ENCODE measurements around the gene OTOF. TPM values are rescaled to one million over a fixed set of nuclear protein-coding genes. Genes with fewer than 3 reads are reported as not detected.

Gene OTOF
- total RNA-seq, 1 donor from 2014 or later = 0.47 TPM

DNA sequence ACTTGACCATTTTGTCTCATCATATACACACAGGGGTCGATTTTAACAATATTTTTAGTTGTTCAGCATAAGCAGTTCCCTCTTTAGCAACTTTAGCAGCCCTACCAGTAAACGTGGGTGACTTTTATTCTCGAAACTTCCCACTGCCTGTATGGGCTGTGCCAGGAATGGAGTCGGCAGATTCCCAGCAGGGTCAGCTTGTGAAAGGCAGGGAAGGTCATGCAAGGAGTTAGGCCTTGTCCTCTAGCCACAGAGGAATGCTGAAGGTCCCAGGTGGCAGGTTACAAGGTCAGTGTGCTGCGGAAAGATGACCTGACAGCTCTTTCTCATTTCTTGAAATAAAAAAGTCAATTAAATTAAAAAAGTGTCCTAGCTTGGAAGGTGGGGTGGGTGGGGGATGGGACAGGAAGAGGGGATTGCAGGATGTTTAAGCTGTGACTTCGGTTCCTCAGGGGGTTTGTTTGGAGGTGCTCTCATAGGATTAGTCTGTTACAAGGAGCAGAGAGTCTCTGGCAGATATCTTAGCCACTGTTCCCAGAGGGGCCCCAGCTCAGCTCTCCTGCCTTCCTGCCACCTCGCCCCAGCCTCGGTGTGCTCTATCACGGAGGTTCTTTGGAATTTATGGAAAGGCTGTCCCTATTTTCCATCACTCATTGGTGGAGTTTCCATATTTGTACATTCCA is 54.8 kb downstream of the OTOF start:
- no peak for DNase-seq
- Mint-ChIP-seq H3K27me3 (ENCODE audit: unreplicated experiment) (peaks cover 1% of the 10 kb centered on the region), H3K27ac (ENCODE audit: unreplicated experiment) (no peak overlapping the region), H3K4me3 (ENCODE audit: unreplicated experiment) (no peak overlapping the region), H3K9me3 (ENCODE audit: unreplicated experiment) (peaks cover under 1% of the 10 kb centered on the region), H3K36me3 (ENCODE audit: unreplicated experiment) (no peaks in the 10 kb centered on the region), H3K4me1 (ENCODE audit: low read depth, unreplicated experiment) (peaks cover 2% of the 10 kb centered on the region)
- TF ChIP-seq, protein P1, sequence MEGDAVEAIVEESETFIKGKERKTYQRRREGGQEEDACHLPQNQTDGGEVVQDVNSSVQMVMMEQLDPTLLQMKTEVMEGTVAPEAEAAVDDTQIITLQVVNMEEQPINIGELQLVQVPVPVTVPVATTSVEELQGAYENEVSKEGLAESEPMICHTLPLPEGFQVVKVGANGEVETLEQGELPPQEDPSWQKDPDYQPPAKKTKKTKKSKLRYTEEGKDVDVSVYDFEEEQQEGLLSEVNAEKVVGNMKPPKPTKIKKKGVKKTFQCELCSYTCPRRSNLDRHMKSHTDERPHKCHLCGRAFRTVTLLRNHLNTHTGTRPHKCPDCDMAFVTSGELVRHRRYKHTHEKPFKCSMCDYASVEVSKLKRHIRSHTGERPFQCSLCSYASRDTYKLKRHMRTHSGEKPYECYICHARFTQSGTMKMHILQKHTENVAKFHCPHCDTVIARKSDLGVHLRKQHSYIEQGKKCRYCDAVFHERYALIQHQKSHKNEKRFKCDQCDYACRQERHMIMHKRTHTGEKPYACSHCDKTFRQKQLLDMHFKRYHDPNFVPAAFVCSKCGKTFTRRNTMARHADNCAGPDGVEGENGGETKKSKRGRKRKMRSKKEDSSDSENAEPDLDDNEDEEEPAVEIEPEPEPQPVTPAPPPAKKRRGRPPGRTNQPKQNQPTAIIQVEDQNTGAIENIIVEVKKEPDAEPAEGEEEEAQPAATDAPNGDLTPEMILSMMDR (IDR thresholded peaks at IDR 0.05; ENCODE audit: partially characterized antibody, unreplicated experiment) = no peak

DNA sequence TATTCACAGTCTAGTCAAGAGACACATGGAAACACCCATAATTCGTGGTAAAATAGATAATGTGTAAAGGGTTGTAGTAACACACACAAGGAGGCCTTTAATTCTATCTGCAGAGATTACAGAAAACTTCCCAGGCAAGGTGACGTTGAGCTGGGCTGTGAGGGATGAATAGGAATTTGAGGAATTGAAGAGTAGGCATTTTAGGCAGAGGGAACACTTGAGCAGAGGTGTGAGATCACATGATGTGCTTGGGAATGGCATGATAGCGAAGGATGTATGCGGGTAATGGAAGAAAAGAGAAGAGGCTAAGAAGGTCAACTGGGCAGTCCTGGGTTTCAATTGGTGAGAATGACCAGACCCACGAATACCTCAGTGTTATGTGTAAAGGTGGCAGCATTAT is 56.0 kb downstream of the OTOF start:
- Mint-ChIP-seq H3K9me3 (ENCODE audit: unreplicated experiment) (peaks cover 2% of the 10 kb centered on the region), H3K36me3 (ENCODE audit: unreplicated experiment) (no peaks in the 10 kb centered on the region), H3K27me3 (ENCODE audit: unreplicated experiment) (peaks cover 1% of the 10 kb centered on the region), H3K4me1 (ENCODE audit: low read depth, unreplicated experiment) (peaks cover 4% of the 10 kb centered on the region), H3K27ac (ENCODE audit: unreplicated experiment) (no peak overlapping the region), H3K4me3 (ENCODE audit: unreplicated experiment) (no peak overlapping the region)
- TF ChIP-seq, protein P1 (IDR thresholded peaks at IDR 0.05; ENCODE audit: partially characterized antibody, unreplicated experiment) = no peak
- no peak for DNase-seq

DNA sequence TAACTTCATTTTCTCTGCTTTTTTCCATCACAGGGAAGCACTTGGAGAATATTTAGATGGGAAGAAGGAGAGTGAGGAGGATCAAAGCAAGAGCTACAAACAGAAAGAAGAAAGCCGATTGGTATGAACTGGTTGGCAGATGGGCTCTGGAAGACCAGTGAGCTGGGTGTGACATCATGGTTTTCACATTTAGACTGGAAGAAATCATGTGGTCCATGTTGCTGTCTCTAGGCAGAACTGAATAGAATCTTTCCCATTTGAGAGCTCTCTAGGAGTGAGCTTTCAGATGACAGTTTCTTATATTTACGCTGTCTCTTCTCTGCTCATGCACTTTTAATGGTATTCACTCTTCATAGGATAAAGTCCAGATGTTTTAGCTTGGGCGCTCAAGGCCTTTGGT is 63.6 kb downstream of the OTOF start:
- Mint-ChIP-seq H3K36me3 (ENCODE audit: unreplicated experiment) (no peaks in the 10 kb centered on the region), H3K4me1 (ENCODE audit: low read depth, unreplicated experiment) (peaks cover 11% of the 10 kb centered on the region)

DNA sequence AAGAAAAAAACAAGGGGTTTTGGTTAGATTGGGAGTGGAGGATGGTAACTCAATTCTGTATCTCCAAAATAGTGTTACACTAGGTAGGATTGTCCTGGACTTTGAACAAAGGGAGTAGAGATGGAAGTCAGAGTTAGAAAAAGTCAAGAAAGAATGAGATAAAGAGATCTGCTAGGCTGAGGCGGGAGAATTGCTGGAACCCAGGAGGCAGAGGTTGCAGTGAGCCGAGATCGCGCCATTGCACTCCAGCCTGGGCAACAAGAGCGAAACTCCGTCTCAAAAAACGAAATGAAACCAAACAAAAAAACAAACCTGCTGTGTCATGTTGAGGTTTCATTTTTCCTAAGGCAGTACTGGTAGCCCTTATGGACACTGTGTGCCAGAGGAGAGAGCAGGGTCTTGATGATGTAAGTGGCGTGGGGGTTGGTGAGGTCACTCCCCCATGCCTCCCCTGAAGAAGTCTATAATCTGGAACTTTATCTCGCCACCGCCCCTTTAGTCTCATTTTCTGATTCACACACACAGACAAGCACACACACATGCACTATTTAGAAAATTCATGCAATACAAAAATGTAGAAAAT is 65.7 kb downstream of the OTOF start:
- H3K27me3 Mint-ChIP-seq (ENCODE audit: unreplicated experiment) = no peaks in the 10 kb centered on the region
- no peak for DNase-seq
- H3K9me3 Mint-ChIP-seq (ENCODE audit: unreplicated experiment) = no peaks in the 10 kb centered on the region
- no peaks in the 10 kb centered on the region for H3K36me3 Mint-ChIP-seq (ENCODE audit: unreplicated experiment)
- TF ChIP-seq, protein P1 (IDR thresholded peaks at IDR 0.05; ENCODE audit: partially characterized antibody, unreplicated experiment) = no peak
- H3K4me3 Mint-ChIP-seq (ENCODE audit: unreplicated experiment) = no peak overlapping the region
- peaks cover 7% of the 10 kb centered on the region for H3K4me1 Mint-ChIP-seq (ENCODE audit: low read depth, unreplicated experiment)
- H3K27ac Mint-ChIP-seq (ENCODE audit: unreplicated experiment) = no peak overlapping the region

More for the DNA sequence above, 63.6 kb downstream of the OTOF start:
- H3K4me3 Mint-ChIP-seq (ENCODE audit: unreplicated experiment) = no peak overlapping the region
- no peak for DNase-seq
- TF ChIP-seq, protein P1 (IDR thresholded peaks at IDR 0.05; ENCODE audit: partially characterized antibody, unreplicated experiment) = no peak
- H3K27me3 Mint-ChIP-seq (ENCODE audit: unreplicated experiment) = peaks cover 1% of the 10 kb centered on the region
- peaks cover 2% of the 10 kb centered on the region for H3K9me3 Mint-ChIP-seq (ENCODE audit: unreplicated experiment)
- no peak overlapping the region for H3K27ac Mint-ChIP-seq (ENCODE audit: unreplicated experiment)

DNA sequence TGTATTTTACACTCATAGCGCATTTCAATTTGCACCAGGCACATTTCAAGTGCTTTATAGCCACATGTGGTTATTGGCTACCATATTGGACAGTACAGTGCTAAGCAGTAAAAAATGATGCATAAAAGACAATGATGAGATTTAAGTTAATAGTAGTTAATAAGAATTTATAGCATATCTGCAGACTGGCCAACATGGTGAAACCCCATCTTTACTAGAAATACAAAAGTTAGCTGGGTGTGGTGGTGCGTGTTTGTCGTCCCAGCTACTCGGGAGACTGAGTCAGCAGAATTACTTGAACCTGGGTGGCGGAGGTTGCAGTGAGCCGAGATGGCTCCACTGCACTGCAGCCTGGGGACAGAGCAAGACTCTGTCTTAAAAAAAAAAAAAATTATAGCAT is 66.5 kb downstream of the OTOF start:
- no peak for DNase-seq
- Mint-ChIP-seq H3K36me3 (ENCODE audit: unreplicated experiment) (no peaks in the 10 kb centered on the region), H3K27ac (ENCODE audit: unreplicated experiment) (no peak overlapping the region), H3K4me3 (ENCODE audit: unreplicated experiment) (no peak overlapping the region), H3K9me3 (ENCODE audit: unreplicated experiment) (no peaks in the 10 kb centered on the region), H3K27me3 (ENCODE audit: unreplicated experiment) (no peaks in the 10 kb centered on the region), H3K4me1 (ENCODE audit: low read depth, unreplicated experiment) (peaks cover 7% of the 10 kb centered on the region)
- TF ChIP-seq, protein P1 (IDR thresholded peaks at IDR 0.05; ENCODE audit: partially characterized antibody, unreplicated experiment) = no peak

Measured in glutamatergic neuron (in vitro differentiated cells).